DOHH2 (cell line): Measurements from ENCODE around the gene RNF123.

Source experiments
- H3F3A ChIP-seq: fragments of 200-600 bp; sonication (generic), shearing (Covaris generic); 2 replicates; pipeline ENCODE4 v1.6.0; 2016; ENCODE audit warnings: antibody characterized with exemption, mild to moderate bottlenecking; ENCODE audit not compliant: control insufficient read depth, insufficient read depth
- H3K27ac ChIP-seq: fragments of 200-600 bp; sonication (generic); 2 replicates; pipeline ENCODE4 v1.5.1; 2014; ENCODE audit warnings: low read depth, mild to moderate bottlenecking, low read length, moderate library complexity
- H3K27me3 ChIP-seq: fragments of 200-600 bp; sonication (generic); 2 replicates; pipeline ENCODE4 v1.6.1; 2014; ENCODE audit warnings: mild to moderate bottlenecking, low read length, mixed read lengths; ENCODE audit not compliant: control insufficient read depth
- H3K36me3 ChIP-seq: fragments of 200-600 bp; sonication (generic); 2 replicates; pipeline ENCODE4 v1.6.1; 2014; ENCODE audit warnings: mild to moderate bottlenecking, low read length, moderate library complexity, mixed read lengths; ENCODE audit not compliant: control insufficient read depth
- H3K4me1 ChIP-seq: fragments of 200-600 bp; sonication (generic); 2 replicates; pipeline ENCODE4 v1.6.1; 2014; ENCODE audit warnings: mild to moderate bottlenecking, low read length, mixed read lengths; ENCODE audit not compliant: control insufficient read depth
- H3K4me2 ChIP-seq: fragments of 200-600 bp; sonication (generic); 2 replicates; pipeline ENCODE4 v1.6.0; 2014; ENCODE audit warnings: mild to moderate bottlenecking, low read length, moderate library complexity
- H3K4me3 ChIP-seq: fragments of 200-600 bp; sonication (generic); 2 replicates; pipeline ENCODE4 v1.5.1; 2014; ENCODE audit warnings: mild to moderate bottlenecking, low read length, mixed read lengths
- H3K79me2 ChIP-seq: fragments of 200-600 bp; sonication (generic); 2 replicates; pipeline ENCODE4 v1.6.1; 2014; ENCODE audit warnings: mild to moderate bottlenecking, low read length, mixed read lengths; ENCODE audit not compliant: control insufficient read depth
- H3K9me2 ChIP-seq: fragments of 200-600 bp; sonication (generic); replicated peaks from 2 replicates; pipeline ENCODE4 v1.6.1; 2014; ENCODE audit warnings: mild to moderate bottlenecking, low read length, mixed read lengths; ENCODE audit not compliant: control insufficient read depth
- H3K9me3 ChIP-seq: fragments of 200-600 bp; sonication (generic); 2 replicates; pipeline ENCODE4 v1.6.1; 2014; ENCODE audit warnings: antibody characterized with exemption, low read length, mixed read lengths; ENCODE audit not compliant: control insufficient read depth, insufficient read depth
- H4K20me1 ChIP-seq: fragments of 200-600 bp; sonication (generic); 2 replicates; pipeline ENCODE4 v1.6.0; 2014; ENCODE audit warnings: low read depth, mild to moderate bottlenecking, antibody characterized with exemption, low read length, moderate library complexity; ENCODE audit not compliant: control insufficient read depth, insufficient read depth
- CTCF ChIP-seq: fragments of 200-600 bp; sonication (generic); IDR thresholded peaks from one replicate; pipeline ENCODE4 v1.5.1; 2014; ENCODE audit warnings: antibody characterized with exemption, mild to moderate bottlenecking, low read depth, low read length; ENCODE audit not compliant: poor library complexity, severe bottlenecking
- EZH2phosphoT487 ChIP-seq: fragments of 200-600 bp; sonication (generic); IDR thresholded peaks from 2 replicates; pipeline ENCODE4 v1.6.1; 2017; ENCODE audit warnings: borderline replicate concordance, mild to moderate bottlenecking, antibody characterized with exemption, low read length, moderate library complexity, mixed read lengths

RNF123 gene

GRCh38 chr3:49733551-49733950, 44.2 kb downstream of the RNF123 start:
- Histone ChIP-seq H3K9me2 (no peaks in the 10 kb centered on the region), H4K20me1 (no peaks in the 10 kb centered on the region), H3K27me3 (no peaks in the 10 kb centered on the region), H3K36me3 (peaks cover 60% of the 10 kb centered on the region), H3F3A (no peaks in the 10 kb centered on the region), H3K27ac (no peak overlapping the region), H3K79me2 (0 out of 2 replicates have a peak, but pooled peaks cover 2% of the 10 kb centered on the region), H3K4me1 (no peaks in the 10 kb centered on the region), H3K9me3 (no peaks in the 10 kb centered on the region), H3K4me3 (no peak overlapping the region), H3K4me2 (no peak overlapping the region)
- TF ChIP-seq EZH2phosphoT487, result no peak
- no peak for TF ChIP-seq CTCF

- Histone ChIP-seq H3K9me2 (no peaks in the 10 kb centered on the region), H3K27ac (no peak overlapping the region), H3K4me1 (no peaks in the 10 kb centered on the region), H3K9me3 (no peaks in the 10 kb centered on the region), H3K27me3 (no peaks in the 10 kb centered on the region), H3K79me2 (peaks cover 2% of the 10 kb centered on the region; the same call in 1 of the 2 replicates), H3K4me2 (no peak overlapping the region), H3K36me3 (peaks cover 64% of the 10 kb centered on the region), H4K20me1 (no peaks in the 10 kb centered on the region), H3F3A (no peaks in the 10 kb centered on the region), H3K4me3 (no peak overlapping the region)
- no peak for TF ChIP-seq CTCF
- TF ChIP-seq EZH2phosphoT487, result no peak
Observed at GRCh38 chr3:49734752-49735151, 45.4 kb downstream of the RNF123 start.

- Histone ChIP-seq H3K4me3 (no peak overlapping the region), H3K4me1 (no peaks in the 10 kb centered on the region), H3K27ac (no peak overlapping the region), H3K36me3 (peaks cover 47% of the 10 kb centered on the region), H3F3A (no peaks in the 10 kb centered on the region), H3K9me3 (no peaks in the 10 kb centered on the region), H3K9me2 (no peaks in the 10 kb centered on the region), H4K20me1 (no peaks in the 10 kb centered on the region), H3K27me3 (no peaks in the 10 kb centered on the region), H3K4me2 (no peak overlapping the region), H3K79me2 (peaks cover 2% of the 10 kb centered on the region; the same call in 1 of the 2 replicates)
- TF ChIP-seq EZH2phosphoT487 (no peak), CTCF (no peak)
Observed at GRCh38 chr3:49738067-49738713, 48.8 kb downstream of the RNF123 start.

- no peaks in the 10 kb centered on the region for H4K20me1 ChIP-seq
- H3K4me1 ChIP-seq, result no peaks in the 10 kb centered on the region
- no peaks in the 10 kb centered on the region for H3F3A ChIP-seq
- H3K79me2 ChIP-seq, result peaks cover 11% of the 10 kb centered on the region
- H3K36me3 ChIP-seq, result peaks cover 38% of the 10 kb centered on the region
- H3K9me2 ChIP-seq, result no peaks in the 10 kb centered on the region
- H3K4me3 ChIP-seq, result no peak overlapping the region
- no peaks in the 10 kb centered on the region for H3K9me3 ChIP-seq
- no peak overlapping the region for H3K27ac ChIP-seq
- H3K4me2 ChIP-seq, result no peak overlapping the region
- H3K27me3 ChIP-seq, result no peaks in the 10 kb centered on the region
- no peak for TF ChIP-seq EZH2phosphoT487
- no peak for TF ChIP-seq CTCF
Observed at GRCh38 chr3:49740427-49740826, 51.1 kb downstream of the RNF123 start.
